Femur (tissue), 1 donor: ENCODE measurements around the gene P4HTM.
"Not testable (repeated sequence)": the region's sequence is repeated elsewhere in the genome, so short reads cannot be mapped to it uniquely, and the experiment has no call there.

Source experiments
- DNase-seq: peaks from one replicate; pipeline ENCODE4 v3.0.0-alpha.2; 2017

The P4HTM gene

GRCh38 chr3:48985831-48986376 is 4.1 kb upstream of the P4HTM start:
- no peak for DNase-seq

GRCh38 chr3:48989126-48989795 is 780 bp upstream of the P4HTM start:
- DNase-seq = no peak

GRCh38 chr3:48990636-48991469 is 812 bp downstream of the P4HTM start:
- DNase-seq = no peak

- DNase-seq = no peak
Observed at GRCh38 chr3:48991851-48992545, 2.0 kb downstream of the P4HTM start.

- DNase-seq = no peak
Observed at GRCh38 chr3:48993834-48994233, 3.8 kb downstream of the P4HTM start.

GRCh38 chr3:48996640-48997039 is 6.6 kb downstream of the P4HTM start:
- no peak for DNase-seq

- DNase-seq = no peak
Observed at GRCh38 chr3:48997102-48997635, 7.1 kb downstream of the P4HTM start.

- no peak for DNase-seq
Observed at GRCh38 chr3:48997714-48998637, 7.9 kb downstream of the P4HTM start.

GRCh38 chr3:48999085-48999858 is 9.2 kb downstream of the P4HTM start:
- no peak for DNase-seq

- DNase-seq = no peak
Observed at GRCh38 chr3:49001155-49001554, 11.1 kb downstream of the P4HTM start.

- peak; percentile 63 for DNase-seq
Observed at GRCh38 chr3:49004352-49005302, 14.6 kb downstream of the P4HTM start.

- DNase-seq = no peak
Observed at GRCh38 chr3:49005303-49005680, 15.3 kb downstream of the P4HTM start.

GRCh38 chr3:49005998-49006397 is 16.0 kb downstream of the P4HTM start:
- DNase-seq = no peak

GRCh38 chr3:49006408-49007067 is 16.5 kb downstream of the P4HTM start:
- DNase-seq = peak; percentile 62

GRCh38 chr3:49007068-49007770 is 17.2 kb downstream of the P4HTM start, which contains the start of gene WDR6:
TSS of gene WDR6 (plus strand) at chr3:49007391. CDS start at chr3:49007432, 41 bp downstream.
- peak; percentile 97 for DNase-seq

GRCh38 chr3:49007771-49008528 is 17.9 kb downstream of the P4HTM start:
- peak; percentile 94 for DNase-seq

- not testable (repeated sequence) for DNase-seq
Observed at GRCh38 chr3:49008627-49009026, 18.6 kb downstream of the P4HTM start.

GRCh38 chr3:49009396-49009795 is 19.4 kb downstream of the P4HTM start:
- no peak for DNase-seq
